ENCODE data around the gene OSM. TPM values are rescaled to one million over a fixed set of nuclear protein-coding genes. Genes with fewer than 3 reads are reported as not detected.

Gene OSM
- total RNA-seq (2014; rRNA removed; shearing (Covaris generic)), result not detected in 2 replicates

GRCh38 chr22:30266445-30267381, at the start of gene OSM:
Gene OSM, minus strand, starts transcription at chr22:30266851. Its CDS starts 52 bp downstream, at chr22:30266799.
- no peak for DNase-seq (ENCODE audit: low read depth)

DNA sequence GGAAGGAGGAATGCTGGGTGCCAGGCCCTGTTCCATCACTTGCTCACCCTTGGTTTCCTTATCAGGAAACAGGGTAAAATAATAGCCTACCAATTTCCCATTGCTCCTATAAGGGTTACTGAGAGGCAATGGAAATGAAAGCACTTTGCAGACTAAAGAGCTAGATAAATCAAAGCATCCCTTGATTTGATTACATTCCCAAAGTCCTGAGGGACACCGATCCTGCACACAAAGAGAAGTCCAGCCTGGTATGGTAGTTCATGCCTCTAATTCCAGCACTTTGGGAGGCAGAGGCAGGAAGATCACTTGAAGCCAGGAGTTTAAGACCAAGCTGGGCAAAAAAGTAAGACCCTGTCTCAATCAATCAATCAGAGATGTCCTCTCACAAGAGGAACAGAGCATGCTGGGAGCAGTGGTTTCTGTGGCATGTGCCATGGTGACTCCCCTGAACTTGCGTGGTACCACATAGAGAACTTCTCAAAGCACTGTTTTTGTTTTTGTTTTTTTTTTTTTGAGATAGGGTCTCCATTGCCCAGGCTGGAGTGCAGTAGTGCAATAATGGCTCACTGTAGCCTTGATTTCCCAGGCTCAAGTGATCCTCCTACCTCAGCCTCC, 49.4 kb upstream of the OSM start:
- no peak for DNase-seq (ENCODE audit: low read depth)

GRCh38 chr22:30314915-30315314, 48.3 kb upstream of the OSM start:
- peak; percentile 81 for DNase-seq (ENCODE audit: low read depth)

DNA sequence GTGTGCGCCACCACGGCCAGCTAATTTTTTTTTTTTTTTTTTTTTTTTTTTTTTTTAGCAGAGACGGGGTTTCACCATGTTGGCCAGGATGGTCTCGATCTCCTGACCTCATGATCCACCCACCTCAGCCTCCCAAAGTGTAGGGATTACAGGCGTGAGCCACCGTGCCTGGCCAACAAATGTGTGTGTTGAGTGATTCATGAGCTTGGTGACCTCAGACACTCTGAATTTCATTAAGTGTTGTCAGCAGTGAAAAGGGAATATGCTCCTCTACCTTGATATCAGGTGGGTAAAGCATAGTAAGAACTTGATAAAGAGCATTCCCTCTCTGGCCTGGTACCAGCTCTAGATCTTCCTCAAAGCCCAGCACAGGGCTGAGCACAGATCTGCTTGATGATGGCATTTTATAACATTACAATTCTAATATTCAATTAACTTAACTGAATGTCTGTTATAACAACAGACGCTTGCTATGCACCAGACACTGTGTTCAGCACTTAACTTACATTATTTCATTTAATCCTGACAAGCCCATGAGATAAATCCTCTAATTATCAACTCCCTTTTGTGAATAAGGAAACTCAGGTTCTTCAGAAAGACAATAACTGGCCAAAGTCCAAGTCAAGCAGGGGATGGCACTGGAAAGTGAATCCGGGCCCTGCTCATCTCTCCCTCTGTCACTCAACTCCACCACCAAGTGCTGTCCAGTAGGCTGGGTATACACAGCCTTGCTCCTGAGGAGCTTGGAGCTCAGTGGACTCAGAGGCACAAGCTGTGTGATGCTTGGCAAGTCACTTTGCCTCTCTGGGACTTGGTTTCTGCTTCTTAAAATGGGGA, 47.1 kb upstream of the OSM start:
- DNase-seq (ENCODE audit: low read depth), result no peak

DNA sequence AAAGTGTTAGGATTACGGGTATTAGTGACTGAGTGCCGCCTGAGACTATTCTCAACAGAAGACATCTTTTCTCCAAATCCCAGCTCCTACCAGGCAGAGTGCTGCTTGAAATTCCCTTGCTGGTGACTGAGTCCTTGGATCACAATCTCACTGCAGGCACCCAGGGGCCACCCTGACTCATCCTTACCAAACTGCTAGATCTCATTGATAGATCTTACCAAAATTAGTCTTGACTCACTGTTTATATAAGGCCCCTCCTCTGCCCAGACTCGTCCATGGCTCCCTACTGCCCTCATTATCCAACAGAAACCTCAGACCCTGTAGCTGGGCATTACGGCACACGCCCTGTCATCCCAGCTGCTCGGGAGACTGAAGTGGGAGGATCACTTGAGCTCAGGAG, 45.4 kb upstream of the OSM start:
- peak; percentile 94 for DNase-seq (ENCODE audit: low read depth)

DNA sequence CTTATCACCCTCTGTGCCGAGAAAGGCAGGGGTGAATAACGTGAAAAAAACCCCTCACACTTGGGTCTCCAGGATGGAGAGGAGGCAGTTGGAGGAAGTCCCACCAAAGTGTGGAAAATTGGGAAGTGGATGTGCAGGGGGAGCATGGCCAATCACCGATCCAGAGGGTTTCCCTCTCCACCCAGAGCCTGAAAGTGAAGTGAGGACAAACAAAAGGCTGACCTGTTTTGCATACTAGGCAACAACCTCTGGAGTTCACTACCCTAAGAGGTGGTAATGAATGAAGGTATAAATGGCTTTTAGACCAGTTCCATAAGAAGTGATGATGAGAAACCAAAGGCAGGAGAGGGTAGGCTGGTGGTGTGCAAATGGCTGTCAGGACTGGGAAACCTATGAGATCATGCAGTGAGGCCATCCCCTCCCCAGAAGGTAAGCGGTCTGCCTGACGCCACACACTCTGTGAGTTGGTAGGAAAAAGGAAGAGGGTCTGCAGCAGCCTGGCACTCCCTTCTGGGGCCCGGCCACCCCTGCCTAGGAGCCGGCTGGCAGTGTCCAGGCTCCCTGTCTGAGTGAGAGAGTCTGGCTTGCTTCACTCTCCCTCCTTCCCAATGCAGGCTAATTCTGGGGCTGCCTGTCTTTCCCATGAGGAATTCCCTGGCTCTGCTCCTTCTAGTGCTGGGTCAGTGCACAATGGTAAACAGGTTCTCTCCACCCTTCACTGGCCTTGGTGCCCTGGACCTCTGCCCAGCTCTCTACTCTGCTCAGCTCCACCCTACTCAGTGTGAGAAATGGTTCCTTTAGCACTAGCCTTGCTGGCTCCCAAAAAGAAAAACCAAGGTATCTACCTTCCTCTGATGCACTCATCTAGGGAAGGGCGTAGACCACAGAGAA, 44.5 kb upstream of the OSM start:
- DNase-seq (ENCODE audit: low read depth), result peak; percentile 79

DNA sequence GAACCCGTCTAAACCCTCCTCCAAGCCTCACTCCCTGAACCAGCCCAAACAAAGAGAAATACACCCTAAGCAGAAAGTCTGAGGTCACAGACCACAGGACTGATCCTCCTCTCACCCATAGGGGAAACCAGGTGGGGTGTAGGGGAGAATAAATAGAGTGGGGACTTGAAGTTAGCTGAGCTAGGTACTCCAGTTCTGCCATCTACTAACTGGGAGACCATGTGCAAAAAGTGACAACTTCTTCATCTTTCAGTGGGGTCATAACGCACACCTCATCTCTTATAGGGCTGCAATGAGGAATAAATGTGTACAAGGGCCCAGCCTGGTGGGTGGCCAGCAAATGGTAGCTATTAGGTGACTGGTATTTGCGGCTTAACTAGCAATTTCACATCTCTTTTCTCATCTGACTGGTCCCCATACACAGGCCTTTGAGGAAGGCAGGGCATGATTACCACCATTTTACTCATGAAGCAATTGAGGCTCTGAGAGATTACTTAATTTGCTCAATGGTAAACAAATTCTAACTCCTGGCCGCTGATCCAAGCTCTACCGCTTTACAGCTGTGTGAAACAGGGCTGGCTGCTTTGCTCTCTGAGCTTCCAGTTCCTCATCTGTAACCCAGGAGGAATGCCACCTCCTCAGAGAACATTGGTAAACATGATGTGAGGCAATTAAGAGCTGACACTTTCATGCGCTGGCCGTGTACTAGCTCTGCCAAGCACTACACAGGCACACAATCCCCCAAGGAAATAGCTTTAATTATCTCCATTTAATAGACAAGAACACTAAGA, 43.5 kb upstream of the OSM start:
- no peak for DNase-seq (ENCODE audit: low read depth)

DNA sequence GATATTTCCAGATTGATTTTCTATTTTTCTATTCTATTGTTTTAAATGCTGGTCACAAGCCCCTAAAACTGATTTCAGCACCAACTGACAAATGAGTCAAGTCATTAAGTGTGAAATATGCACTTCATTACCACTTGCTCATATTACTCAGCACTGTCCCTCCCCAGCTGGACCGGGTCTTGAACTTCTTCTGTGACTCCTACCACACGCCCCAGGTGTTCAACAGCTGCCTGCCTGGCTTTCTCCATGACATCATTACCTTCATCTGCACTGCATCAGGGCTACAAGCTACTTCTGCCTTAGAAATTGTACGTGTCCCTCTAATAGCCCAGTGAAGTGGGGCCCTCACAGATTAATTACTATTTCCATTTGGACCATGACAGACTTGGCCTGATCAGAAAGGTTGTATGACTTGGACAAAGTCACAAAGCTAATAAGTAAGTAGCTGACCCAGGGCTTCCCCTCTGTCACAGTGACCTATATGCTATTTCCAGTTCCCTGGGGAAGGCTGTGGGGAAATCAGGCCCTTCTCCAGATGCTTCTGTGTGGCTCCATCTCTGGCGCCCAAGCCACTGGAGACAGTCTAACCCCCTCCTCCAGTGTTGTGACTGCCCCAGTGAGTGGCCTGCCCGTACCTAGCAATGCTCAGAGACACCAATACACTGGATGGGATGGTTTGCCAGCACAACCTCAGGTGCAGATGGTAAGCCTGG, 42.0 kb upstream of the OSM start:
- peak; percentile 56 for DNase-seq (ENCODE audit: low read depth)

DNA sequence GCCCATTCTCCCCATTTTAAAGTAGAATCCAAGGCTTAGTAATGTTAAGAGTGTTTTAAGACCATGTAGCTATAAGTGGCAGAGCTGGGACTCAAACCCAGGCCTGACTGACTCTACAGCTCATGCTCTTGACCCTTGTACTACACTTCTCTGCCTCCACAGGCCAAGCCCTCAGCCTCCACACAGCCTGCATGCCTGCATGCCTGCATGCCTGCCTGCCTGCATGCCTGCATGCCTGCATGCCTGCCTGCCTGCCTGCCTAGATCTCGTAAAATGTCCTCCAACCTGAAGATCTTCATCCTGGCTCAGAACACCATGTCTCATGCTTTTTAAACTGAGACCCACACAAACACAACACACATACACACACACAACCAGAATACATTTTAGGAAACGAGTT, 41.4 kb upstream of the OSM start:
- DNase-seq (ENCODE audit: low read depth), result no peak

DNA sequence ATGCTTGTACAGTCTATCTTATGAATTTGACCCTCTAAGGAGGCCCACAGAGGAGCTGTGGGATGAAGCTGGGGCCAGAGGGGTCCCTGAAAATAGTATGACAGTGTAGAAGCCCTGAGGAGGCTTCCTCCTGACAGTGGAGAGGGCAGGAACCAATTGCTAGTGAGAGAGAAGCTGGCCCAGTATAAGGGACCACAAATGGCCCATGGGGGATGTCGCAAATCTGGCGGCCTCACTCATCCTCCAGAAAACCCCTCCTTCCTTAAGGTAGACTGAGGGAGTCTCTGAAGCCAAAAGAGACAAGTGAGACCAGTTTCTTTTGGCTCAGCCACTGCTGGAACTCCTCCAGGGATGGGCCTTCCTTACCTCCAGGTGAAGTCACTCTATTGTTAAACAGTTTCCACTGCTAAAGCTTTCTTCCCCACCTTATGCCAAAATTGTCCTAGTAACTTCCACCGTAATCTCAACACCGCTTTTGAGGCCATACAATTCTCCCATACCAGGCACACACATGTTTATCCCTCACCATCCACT, 40.5 kb upstream of the OSM start:
- DNase-seq (ENCODE audit: low read depth), result no peak

GRCh38 chr22:30306627-30307011, 40.0 kb upstream of the OSM start:
- DNase-seq (ENCODE audit: low read depth), result no peak

DNA sequence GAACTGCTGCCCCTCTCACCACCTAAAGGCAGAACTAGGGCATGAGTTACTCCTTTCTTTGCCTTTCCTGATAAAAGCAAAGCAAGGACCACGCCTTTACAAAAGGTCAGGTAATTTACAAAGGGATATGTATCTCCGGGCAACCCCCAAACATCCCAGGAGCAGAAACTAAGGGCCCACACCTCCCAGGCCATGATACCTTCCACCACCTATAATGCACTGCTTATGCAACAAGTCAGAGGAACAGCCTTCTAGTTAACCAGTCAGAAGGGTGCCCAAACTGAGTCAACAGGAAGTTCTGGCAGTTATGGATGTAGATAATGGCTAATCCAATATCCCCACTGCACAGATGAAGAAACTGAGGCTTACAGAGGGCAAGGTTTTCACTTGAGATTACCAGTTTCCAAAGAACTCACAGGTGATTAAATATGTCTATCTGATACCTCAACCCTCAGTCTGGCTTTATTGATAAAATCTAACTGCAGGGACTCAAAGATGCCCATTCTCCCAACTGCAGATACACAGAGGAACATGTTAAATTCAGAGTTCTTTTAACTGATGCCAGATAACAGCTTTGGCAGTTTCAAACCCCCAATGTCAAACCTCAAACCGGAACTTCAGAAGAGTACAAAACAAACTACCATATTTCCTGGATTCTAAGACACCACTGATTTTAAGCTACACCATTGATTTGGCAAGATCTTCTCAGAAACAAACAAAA, 39.4 kb upstream of the OSM start:
- peak; percentile 28 for DNase-seq (ENCODE audit: low read depth)

GRCh38 chr22:30305519-30305905, 38.9 kb upstream of the OSM start:
- DNase-seq (ENCODE audit: low read depth), result no peak

GRCh38 chr22:30304495-30305244, 38.0 kb upstream of the OSM start:
- DNase-seq (ENCODE audit: low read depth), result peak; percentile 36

- DNase-seq (ENCODE audit: low read depth), result no peak
These were observed 36.1 kb upstream of the OSM start for GRCh38 chr22:30302810-30303138.

GRCh38 chr22:30301995-30302809, 35.6 kb upstream of the OSM start:
- peak; percentile 87 for DNase-seq (ENCODE audit: low read depth)

GRCh38 chr22:30299322-30299721, 32.7 kb upstream of the OSM start:
- DNase-seq (ENCODE audit: low read depth), result no peak
